ENCODE measurements around the gene HIP1. TPM values are rescaled to one million over a fixed set of nuclear protein-coding genes. Genes with fewer than 3 reads are reported as not detected.

HIP1 gene
- total and polyA plus RNA-seq, 9 of the 15 experiments (the other 6 are each of a cell fraction or from before 2014, with no cell fraction given): 2.4 to 13.7 (median 9.5) TPM

GRCh38 chr7:75740846-75741497, 2.2 kb upstream of the HIP1 start (continued):
- TF ChIP-seq SMARCA5 (IDR thresholded peaks at IDR 0.05) (no peak), ZBTB1 (CRISPR knock-in tag; IDR thresholded peaks at IDR 0.05; ENCODE audit: borderline replicate concordance, low read depth) (no peak), SNIP1 (IDR thresholded peaks at IDR 0.05; ENCODE audit: low read depth) (no peak), POU5F1 (IDR thresholded peaks at IDR 0.05; ENCODE audit: borderline replicate concordance, low read depth, low read length, partially characterized antibody) (no peak), RERE (CRISPR knock-in tag; IDR thresholded peaks at IDR 0.05; ENCODE audit: borderline replicate concordance) (no peak), TAF9B (IDR thresholded peaks at IDR 0.05; ENCODE audit: partially characterized antibody) (no peak), DPF2 (IDR thresholded peaks at IDR 0.05) (peak; percentile 74), KAT8 (IDR thresholded peaks at IDR 0.05; ENCODE audit: low read depth) (no peak), CHCHD3 (CRISPR knock-in tag; IDR thresholded peaks at IDR 0.05) (no peak), ZNF224 (CRISPR knock-in tag; IDR thresholded peaks at IDR 0.05) (no peak), CREB1 (IDR thresholded peaks at IDR 0.05) (no peak), CREB1 (CRISPR knock-in tag; IDR thresholded peaks at IDR 0.05) (no peak), CCAR2 (IDR thresholded peaks at IDR 0.05; ENCODE audit: low read depth, low read length) (no peak), HEY1 (CRISPR knock-in tag; IDR thresholded peaks at IDR 0.05; ENCODE audit: borderline replicate concordance) (no peak), MCM2 (IDR thresholded peaks at IDR 0.05; ENCODE audit: low read depth) (no peak), NCOA2 (IDR thresholded peaks at IDR 0.05; ENCODE audit: partially characterized antibody in 2 of 2) (no peak)
- TF ChIP-seq, protein P1, sequence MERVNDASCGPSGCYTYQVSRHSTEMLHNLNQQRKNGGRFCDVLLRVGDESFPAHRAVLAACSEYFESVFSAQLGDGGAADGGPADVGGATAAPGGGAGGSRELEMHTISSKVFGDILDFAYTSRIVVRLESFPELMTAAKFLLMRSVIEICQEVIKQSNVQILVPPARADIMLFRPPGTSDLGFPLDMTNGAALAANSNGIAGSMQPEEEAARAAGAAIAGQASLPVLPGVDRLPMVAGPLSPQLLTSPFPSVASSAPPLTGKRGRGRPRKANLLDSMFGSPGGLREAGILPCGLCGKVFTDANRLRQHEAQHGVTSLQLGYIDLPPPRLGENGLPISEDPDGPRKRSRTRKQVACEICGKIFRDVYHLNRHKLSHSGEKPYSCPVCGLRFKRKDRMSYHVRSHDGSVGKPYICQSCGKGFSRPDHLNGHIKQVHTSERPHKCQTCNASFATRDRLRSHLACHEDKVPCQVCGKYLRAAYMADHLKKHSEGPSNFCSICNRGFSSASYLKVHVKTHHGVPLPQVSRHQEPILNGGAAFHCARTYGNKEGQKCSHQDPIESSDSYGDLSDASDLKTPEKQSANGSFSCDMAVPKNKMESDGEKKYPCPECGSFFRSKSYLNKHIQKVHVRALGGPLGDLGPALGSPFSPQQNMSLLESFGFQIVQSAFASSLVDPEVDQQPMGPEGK (CRISPR knock-in tag; IDR thresholded peaks at IDR 0.05; ENCODE audit: borderline replicate concordance): no peak
- TF ChIP-seq, protein P2, sequence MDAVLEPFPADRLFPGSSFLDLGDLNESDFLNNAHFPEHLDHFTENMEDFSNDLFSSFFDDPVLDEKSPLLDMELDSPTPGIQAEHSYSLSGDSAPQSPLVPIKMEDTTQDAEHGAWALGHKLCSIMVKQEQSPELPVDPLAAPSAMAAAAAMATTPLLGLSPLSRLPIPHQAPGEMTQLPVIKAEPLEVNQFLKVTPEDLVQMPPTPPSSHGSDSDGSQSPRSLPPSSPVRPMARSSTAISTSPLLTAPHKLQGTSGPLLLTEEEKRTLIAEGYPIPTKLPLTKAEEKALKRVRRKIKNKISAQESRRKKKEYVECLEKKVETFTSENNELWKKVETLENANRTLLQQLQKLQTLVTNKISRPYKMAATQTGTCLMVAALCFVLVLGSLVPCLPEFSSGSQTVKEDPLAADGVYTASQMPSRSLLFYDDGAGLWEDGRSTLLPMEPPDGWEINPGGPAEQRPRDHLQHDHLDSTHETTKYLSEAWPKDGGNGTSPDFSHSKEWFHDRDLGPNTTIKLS (IDR thresholded peaks at IDR 0.05; ENCODE audit: borderline replicate concordance, low read depth): 0 out of 2 replicates have a peak, but pooled peaks have one; percentile 26
